ENCODE measurements around the gene ICE2.
A peak's percentile ranks its signal among the peaks of the same experiment; 100 is the strongest.
"Not testable (repeated sequence)": the region's sequence is repeated elsewhere in the genome, so short reads cannot be mapped to it uniquely, and the experiment has no call there.

ICE2 gene

GRCh38 chr15:60406513-60407414 lies 72.2 kb downstream of the ICE2 start:
- DNase-seq: no peak

GRCh38 chr15:60405399-60405798 lies 73.5 kb downstream of the ICE2 start:
- DNase-seq: no peak

- DNase-seq: not testable (repeated sequence)
These were observed 74.6 kb downstream of the ICE2 start for GRCh38 chr15:60404351-60404750.

- no peak for DNase-seq
These were observed 78.0 kb downstream of the ICE2 start for GRCh38 chr15:60400944-60401343.

- DNase-seq: peak; percentile 92
These were observed 79.0 kb downstream of the ICE2 start for GRCh38 chr15:60399931-60400330.

GRCh38 chr15:60399246-60399915 lies 79.6 kb downstream of the ICE2 start:
- DNase-seq: no peak

- peak; percentile 95 for DNase-seq
These were observed 81.0 kb downstream of the ICE2 start, which contains the start of gene ANXA2 for GRCh38 chr15:60397772-60398445. TSS of gene ANXA2 (minus strand) at chr15:60397986. CDS start at chr15:60386075, 11,911 bp downstream.

GRCh38 chr15:60396958-60397771 lies 81.8 kb downstream of the ICE2 start:
- peak; percentile 84 for DNase-seq

GRCh38 chr15:60396560-60396957 lies 82.4 kb downstream of the ICE2 start:
- DNase-seq: peak; percentile 59

- DNase-seq: no peak
These were observed 82.8 kb downstream of the ICE2 start for GRCh38 chr15:60396100-60396499.

- no peak for DNase-seq
These were observed 83.5 kb downstream of the ICE2 start for GRCh38 chr15:60395276-60396011.

GRCh38 chr15:60394689-60395097 lies 84.2 kb downstream of the ICE2 start:
- no peak for DNase-seq

GRCh38 chr15:60392986-60393790 lies 85.8 kb downstream of the ICE2 start:
- peak; percentile 99 for DNase-seq

- DNase-seq: peak; percentile 86
These were observed 86.3 kb downstream of the ICE2 start for GRCh38 chr15:60392601-60392985.

- DNase-seq: no peak
These were observed 87.1 kb downstream of the ICE2 start for GRCh38 chr15:60391722-60392315.

GRCh38 chr15:60390871-60391501 lies 88.0 kb downstream of the ICE2 start:
- DNase-seq: peak; percentile 90

- DNase-seq: no peak
These were observed 88.7 kb downstream of the ICE2 start for GRCh38 chr15:60390231-60390630.

GRCh38 chr15:60389261-60390077 lies 89.5 kb downstream of the ICE2 start:
- no peak for DNase-seq

- no peak for DNase-seq
These were observed 91.6 kb downstream of the ICE2 start for GRCh38 chr15:60387321-60387720.
